Measurements from ENCODE around the gene CDH5. TPM values are rescaled to one million over a fixed set of nuclear protein-coding genes. Genes with fewer than 3 reads are reported as not detected.

The CDH5 gene
- total RNA-seq, 2 experiments from 2014 or later = not detected

DNA sequence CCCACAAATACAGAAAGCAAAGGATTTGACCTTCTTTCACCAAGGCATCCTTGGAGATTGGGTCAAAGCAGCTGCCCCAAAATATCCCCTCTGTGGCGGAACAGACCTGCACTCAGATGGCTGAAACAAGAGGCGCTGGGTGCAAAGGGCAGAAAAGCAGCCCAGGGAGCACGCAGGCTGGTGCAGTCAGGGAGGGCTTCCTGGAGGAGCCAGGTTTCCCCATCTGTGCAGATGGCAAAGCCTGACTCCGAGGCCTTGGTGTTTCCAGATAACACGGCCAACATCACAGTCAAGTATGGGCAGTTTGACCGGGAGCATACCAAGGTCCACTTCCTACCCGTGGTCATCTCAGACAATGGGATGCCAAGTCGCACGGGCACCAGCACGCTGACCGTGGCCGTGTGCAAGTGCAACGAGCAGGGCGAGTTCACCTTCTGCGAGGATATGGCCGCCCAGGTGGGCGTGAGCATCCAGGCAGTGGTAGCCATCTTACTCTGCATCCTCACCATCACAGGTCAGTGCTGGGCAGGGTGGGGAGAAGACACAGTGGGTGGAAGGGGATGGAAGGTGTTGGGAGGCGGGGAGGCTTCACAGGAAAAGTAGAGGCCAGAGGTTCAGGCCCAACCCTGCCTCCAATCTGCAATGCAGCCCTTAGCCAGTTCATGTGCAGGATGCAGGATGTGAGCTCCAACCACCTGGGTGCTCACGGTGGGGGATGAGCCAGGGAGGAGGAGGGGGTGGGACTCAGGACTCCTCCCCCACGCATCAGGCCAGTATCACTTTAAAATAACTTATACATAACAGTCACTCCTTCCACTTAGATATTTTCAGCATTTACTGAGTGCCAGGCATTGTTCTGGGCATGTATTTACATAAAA lies 34.3 kb downstream of the CDH5 start:
- ChIA-PET CTCF (ENCODE audit: unreplicated experiment) (no interaction called here), POLR2A (interaction anchor here (0.6 to 0.7 kb wide), 3 partner anchors 79 to 925 kb away, joined by 3 read pairs; no protein-coding TSS in a partner anchor)
- Histone ChIP-seq H3K36me3 (ENCODE audit: insufficient read depth, low read length) (no peaks in the 10 kb centered on the region), H3K4me2 (ENCODE audit: low read length) (no peak overlapping the region), H3K4me1 (ENCODE audit: insufficient read depth, low read length, poor library complexity, severe bottlenecking) (no peaks in the 10 kb centered on the region), H3K9me3 (ENCODE audit: low read length) (no peaks in the 10 kb centered on the region), H3K79me2 (ENCODE audit: insufficient read depth, low read depth, low read length) (no peaks in the 10 kb centered on the region), H3K9me2 (ENCODE audit: insufficient read depth, low read length) (no peaks in the 10 kb centered on the region), H2AFZ (ENCODE audit: low read length) (no peak overlapping the region), H4K20me1 (ENCODE audit: insufficient read depth, low read length) (no peaks in the 10 kb centered on the region), H3K4me3 (ENCODE audit: low read depth, low read length, poor library complexity, severe bottlenecking) (no peak overlapping the region), H3K27ac (ENCODE audit: low read depth, low read length, poor library complexity, severe bottlenecking) (no peak overlapping the region)
- TF ChIP-seq EZH2phosphoT487 (IDR thresholded peaks at IDR 0.05; ENCODE audit: borderline replicate concordance, low read depth, low read length) = no peak
- TF ChIP-seq, protein P1, sequence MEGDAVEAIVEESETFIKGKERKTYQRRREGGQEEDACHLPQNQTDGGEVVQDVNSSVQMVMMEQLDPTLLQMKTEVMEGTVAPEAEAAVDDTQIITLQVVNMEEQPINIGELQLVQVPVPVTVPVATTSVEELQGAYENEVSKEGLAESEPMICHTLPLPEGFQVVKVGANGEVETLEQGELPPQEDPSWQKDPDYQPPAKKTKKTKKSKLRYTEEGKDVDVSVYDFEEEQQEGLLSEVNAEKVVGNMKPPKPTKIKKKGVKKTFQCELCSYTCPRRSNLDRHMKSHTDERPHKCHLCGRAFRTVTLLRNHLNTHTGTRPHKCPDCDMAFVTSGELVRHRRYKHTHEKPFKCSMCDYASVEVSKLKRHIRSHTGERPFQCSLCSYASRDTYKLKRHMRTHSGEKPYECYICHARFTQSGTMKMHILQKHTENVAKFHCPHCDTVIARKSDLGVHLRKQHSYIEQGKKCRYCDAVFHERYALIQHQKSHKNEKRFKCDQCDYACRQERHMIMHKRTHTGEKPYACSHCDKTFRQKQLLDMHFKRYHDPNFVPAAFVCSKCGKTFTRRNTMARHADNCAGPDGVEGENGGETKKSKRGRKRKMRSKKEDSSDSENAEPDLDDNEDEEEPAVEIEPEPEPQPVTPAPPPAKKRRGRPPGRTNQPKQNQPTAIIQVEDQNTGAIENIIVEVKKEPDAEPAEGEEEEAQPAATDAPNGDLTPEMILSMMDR (conservative IDR thresholded peaks at IDR 0.05; ENCODE audit: low read length) = no peak
- no TSS peak for BruUV-seq (replicated peaks)
- intact Hi-C loops (cut with micrococcal nuclease; ENCODE audit: unreplicated experiment) = loop anchor here (10.0 kb wide), 1 partner anchor 324 kb away; no protein-coding TSS in a partner anchor
- no peak for DNase-seq (ENCODE audit: low spot score)

DNA sequence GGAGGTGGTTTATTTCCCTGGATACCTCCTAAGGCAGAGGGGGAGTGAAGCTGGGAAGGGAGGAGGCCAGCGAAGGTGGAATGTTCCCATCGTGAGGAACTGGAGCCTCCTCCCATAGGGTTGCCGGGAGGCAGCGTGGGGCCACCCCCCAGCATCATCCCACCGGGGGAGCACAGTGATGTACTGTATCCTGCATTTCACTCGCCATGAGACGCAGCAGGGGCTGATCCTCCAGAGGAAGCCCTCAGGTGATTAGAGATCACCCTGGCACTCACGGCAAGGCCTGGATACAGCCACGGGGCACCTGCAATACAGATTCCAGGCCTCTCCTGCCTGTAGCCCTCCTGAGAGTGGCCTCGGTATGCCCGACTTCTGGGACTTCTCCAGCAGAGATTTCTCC lies 35.1 kb downstream of the CDH5 start:
- Histone ChIP-seq H3K27ac (ENCODE audit: low read depth, low read length, poor library complexity, severe bottlenecking) (no peak overlapping the region), H3K9me3 (ENCODE audit: low read length) (no peaks in the 10 kb centered on the region), H3K9me2 (ENCODE audit: insufficient read depth, low read length) (no peaks in the 10 kb centered on the region), H2AFZ (ENCODE audit: low read length) (no peak overlapping the region), H3K36me3 (ENCODE audit: insufficient read depth, low read length) (no peaks in the 10 kb centered on the region), H3K4me2 (ENCODE audit: low read length) (no peak overlapping the region), H3K79me2 (ENCODE audit: insufficient read depth, low read depth, low read length) (no peaks in the 10 kb centered on the region), H4K20me1 (ENCODE audit: insufficient read depth, low read length) (no peaks in the 10 kb centered on the region), H3K4me3 (ENCODE audit: low read depth, low read length, poor library complexity, severe bottlenecking) (no peak overlapping the region), H3K4me1 (ENCODE audit: insufficient read depth, low read length, poor library complexity, severe bottlenecking) (peaks cover under 1% of the 10 kb centered on the region)
- BruUV-seq (replicated peaks) = no TSS peak
- no peak for DNase-seq (ENCODE audit: low spot score)
- ChIA-PET CTCF (ENCODE audit: unreplicated experiment) (no interaction called here), POLR2A (no interaction called here)
- intact Hi-C loops (cut with micrococcal nuclease; ENCODE audit: unreplicated experiment) = loop anchor here (10.0 kb wide), 1 partner anchor 323 kb away; no protein-coding TSS in a partner anchor
- TF ChIP-seq, protein P1 (conservative IDR thresholded peaks at IDR 0.05; ENCODE audit: low read length) = no peak
- TF ChIP-seq EZH2phosphoT487 (IDR thresholded peaks at IDR 0.05; ENCODE audit: borderline replicate concordance, low read depth, low read length) = no peak

DNA sequence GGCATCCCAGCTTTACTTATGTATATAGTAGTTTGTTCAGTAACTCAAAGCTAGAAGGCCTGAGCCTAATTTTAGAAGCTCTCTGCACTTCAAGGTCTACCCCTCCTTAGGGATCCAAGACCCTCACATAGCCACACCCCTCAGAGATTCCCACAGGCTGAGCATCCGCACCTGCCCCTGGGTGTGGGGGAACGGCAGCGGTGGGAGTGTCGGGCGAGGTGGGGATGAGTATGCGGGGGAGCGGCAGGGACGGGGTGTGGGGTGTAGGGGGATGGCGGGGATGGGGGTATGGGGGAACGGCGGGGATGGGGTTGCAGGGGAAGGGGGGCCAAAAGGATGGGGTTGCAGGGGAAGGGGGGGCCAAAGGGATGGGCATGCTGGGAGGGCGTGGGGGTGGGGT lies 35.7 kb downstream of the CDH5 start:
- no peak for DNase-seq (ENCODE audit: low spot score)
- H4K20me1 ChIP-seq (ENCODE audit: insufficient read depth, low read length) = no peaks in the 10 kb centered on the region
- ChIA-PET CTCF (ENCODE audit: unreplicated experiment) (no interaction called here), POLR2A (no interaction called here)
- no peaks in the 10 kb centered on the region for H3K36me3 ChIP-seq (ENCODE audit: insufficient read depth, low read length)
- no peak overlapping the region for H3K27ac ChIP-seq (ENCODE audit: low read depth, low read length, poor library complexity, severe bottlenecking)
- no peaks in the 10 kb centered on the region for H3K9me2 ChIP-seq (ENCODE audit: insufficient read depth, low read length)
- no peak overlapping the region for H3K4me3 ChIP-seq (ENCODE audit: low read depth, low read length, poor library complexity, severe bottlenecking)
- intact Hi-C loops (cut with micrococcal nuclease; ENCODE audit: unreplicated experiment) = loop anchor here (10.0 kb wide), 1 partner anchor 323 kb away; no protein-coding TSS in a partner anchor
- no peak overlapping the region for H2AFZ ChIP-seq (ENCODE audit: low read length)
- TF ChIP-seq, protein P1 (conservative IDR thresholded peaks at IDR 0.05; ENCODE audit: low read length) = no peak
- no peak for TF ChIP-seq EZH2phosphoT487 (IDR thresholded peaks at IDR 0.05; ENCODE audit: borderline replicate concordance, low read depth, low read length)
- H3K4me2 ChIP-seq (ENCODE audit: low read length) = no peak overlapping the region
- H3K4me1 ChIP-seq (ENCODE audit: insufficient read depth, low read length, poor library complexity, severe bottlenecking) = peaks cover 4% of the 10 kb centered on the region
- H3K79me2 ChIP-seq (ENCODE audit: insufficient read depth, low read depth, low read length) = no peaks in the 10 kb centered on the region
- H3K9me3 ChIP-seq (ENCODE audit: low read length) = no peaks in the 10 kb centered on the region
- BruUV-seq (replicated peaks) = no TSS peak
